WI38 (cell line): ENCODE results near the gene PAPPA.

Source experiments
- H3K4me3 ChIP-seq: 2 replicates; pipeline ENCODE4 v1.5.1; 2011; ENCODE audit warnings: low read depth, mild to moderate bottlenecking, control low read depth, low read length
- TF ChIP-seq, protein P1 (sequence below): IDR thresholded peaks from 2 replicates; pipeline ENCODE4 v1.5.1; 2012; ENCODE audit warnings: low read depth, mild to moderate bottlenecking, control low read depth, low read length

PAPPA gene

DNA sequence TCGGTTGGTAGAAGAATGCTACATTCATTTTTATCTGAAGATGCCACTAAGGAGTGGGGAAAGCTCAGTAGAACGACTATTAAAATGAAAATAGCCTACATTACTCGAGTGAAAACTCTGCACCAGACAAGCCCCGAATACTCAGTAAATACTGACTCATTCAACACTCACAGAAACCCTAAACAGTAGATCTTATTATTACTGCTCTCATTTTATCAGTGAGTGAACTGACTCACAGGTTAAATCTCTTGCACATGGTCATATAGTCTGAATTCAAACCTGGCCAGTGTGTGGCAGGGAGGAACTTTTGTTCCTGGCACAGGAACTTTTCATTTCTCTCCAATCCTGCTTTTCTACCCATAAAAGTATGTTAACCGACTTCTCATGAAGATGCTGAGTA is 9.6 kb upstream of the PAPPA start:
- H3K4me3 ChIP-seq = no peak overlapping the region
- TF ChIP-seq, protein P1, sequence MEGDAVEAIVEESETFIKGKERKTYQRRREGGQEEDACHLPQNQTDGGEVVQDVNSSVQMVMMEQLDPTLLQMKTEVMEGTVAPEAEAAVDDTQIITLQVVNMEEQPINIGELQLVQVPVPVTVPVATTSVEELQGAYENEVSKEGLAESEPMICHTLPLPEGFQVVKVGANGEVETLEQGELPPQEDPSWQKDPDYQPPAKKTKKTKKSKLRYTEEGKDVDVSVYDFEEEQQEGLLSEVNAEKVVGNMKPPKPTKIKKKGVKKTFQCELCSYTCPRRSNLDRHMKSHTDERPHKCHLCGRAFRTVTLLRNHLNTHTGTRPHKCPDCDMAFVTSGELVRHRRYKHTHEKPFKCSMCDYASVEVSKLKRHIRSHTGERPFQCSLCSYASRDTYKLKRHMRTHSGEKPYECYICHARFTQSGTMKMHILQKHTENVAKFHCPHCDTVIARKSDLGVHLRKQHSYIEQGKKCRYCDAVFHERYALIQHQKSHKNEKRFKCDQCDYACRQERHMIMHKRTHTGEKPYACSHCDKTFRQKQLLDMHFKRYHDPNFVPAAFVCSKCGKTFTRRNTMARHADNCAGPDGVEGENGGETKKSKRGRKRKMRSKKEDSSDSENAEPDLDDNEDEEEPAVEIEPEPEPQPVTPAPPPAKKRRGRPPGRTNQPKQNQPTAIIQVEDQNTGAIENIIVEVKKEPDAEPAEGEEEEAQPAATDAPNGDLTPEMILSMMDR = no peak

DNA sequence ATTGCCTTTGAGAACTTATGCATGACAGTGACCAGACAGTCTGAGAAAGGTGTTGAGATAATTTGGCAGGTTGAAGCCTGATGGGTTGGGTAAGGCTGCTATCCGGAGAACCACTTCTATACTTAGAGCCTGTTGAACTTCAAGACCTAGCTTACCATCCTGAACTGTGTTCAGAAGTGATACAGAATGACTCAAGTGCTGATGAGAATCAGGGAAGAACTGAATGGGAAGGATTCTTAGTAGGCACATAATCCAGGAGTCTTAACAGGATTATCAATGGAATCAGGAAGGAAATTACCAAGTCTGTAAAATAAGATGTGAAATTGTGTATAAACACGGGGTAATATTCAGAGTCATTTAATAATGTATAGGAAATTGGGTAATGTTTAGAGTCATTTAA is 9.0 kb upstream of the PAPPA start:
- TF ChIP-seq, protein P1 = no peak
- H3K4me3 ChIP-seq = no peak overlapping the region

DNA sequence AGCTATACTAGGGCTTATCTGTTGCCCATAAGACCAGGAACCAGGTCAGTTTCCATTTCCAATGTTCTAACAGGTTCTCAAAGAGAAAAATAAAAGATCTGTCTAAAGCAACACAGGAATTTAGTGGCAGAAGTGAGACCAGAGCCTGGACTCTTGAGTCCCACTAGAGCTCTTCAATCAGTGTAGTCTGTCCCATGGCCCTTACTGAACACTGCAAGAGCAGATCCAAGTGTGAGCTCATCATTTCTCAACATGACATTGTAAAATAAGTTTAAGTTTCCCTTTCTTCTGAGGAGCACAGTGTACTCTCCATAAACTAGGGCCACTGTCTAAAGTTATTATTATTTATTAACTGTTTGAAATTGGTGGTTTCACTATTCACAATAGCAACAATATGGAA is 8.6 kb upstream of the PAPPA start:
- TF ChIP-seq, protein P1 = no peak
- no peak overlapping the region for H3K4me3 ChIP-seq

DNA sequence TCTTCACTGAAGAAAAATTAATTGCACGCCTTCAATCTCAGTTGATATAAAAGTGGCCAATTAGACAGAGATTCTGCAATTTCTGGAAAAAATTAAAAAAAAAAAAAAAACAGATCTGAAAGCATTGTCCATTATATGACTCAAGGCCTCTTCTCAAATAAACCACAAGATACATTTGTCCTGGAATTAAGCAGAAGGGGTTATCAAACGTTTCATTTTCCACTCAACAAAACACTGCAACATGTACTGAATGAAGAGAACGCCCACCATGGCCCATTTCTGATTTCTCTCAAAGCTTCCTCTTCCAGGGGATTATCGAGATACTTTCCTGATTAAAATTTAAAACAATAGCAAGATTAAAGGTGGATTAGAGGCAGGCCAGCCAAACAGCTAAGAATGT is 5.8 kb upstream of the PAPPA start:
- TF ChIP-seq, protein P1 = no peak
- H3K4me3 ChIP-seq = no peak overlapping the region

DNA sequence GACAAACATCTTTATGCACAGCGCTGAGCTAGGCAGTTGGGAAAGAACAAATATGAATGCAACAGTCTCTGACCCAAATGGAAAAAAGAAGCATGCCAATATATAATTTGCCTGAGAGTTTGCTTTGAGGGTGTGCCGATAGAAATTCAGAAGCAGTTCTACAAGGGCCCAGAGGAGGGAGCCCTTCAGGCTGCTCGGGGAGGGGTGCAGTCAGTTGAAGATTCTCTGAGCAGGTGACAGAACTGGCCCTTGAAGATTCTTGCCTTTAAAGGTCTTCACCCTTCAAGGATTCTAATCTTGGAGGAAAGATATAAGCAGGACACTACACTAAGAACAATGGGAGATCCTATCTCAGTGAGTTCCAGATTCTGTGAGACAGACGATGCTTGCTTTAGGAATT is 3.7 kb upstream of the PAPPA start:
- TF ChIP-seq, protein P1 = peak; percentile 56

DNA sequence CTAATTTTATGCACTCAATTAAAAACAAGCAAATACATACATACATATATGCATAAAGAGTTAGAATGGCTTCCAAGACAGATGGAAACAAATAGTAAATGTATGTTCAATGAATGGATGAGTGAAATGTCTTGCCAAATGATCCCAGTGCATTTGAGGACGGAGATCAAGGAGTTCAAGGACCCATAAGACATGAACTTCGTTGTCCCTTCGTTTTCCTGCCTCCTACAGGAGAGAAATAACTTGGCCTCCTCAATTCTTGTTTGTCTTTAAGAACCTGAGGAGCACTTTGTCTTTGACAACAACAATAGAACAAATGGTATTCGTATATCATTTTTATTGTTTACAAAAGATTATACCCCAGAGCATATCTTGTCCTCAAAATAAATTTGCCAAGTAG is 2.4 kb upstream of the PAPPA start:
- H3K4me3 ChIP-seq = no peak overlapping the region
- TF ChIP-seq, protein P1 = no peak

More for the DNA sequence above, 3.7 kb upstream of the PAPPA start:
- H3K4me3 ChIP-seq = no peak overlapping the region

DNA sequence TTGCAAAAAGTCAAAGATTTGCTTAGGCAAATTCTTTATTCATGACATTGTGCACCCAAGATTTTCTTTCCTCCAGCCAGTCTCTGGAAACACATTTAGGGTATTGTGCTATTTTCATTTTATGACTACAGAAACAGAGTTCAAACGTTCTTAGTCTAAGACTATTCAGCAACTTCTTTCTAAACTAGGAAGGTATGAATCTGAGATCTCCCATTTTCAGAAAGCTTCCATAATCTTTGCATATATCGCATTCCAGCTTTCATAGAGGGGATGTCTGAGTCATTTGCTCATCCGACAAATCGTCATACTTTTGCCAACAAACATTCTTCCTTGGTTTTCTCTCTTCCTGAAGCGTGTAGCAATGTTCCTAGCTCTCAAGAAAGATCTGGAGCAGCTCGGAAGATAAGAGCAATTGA is 1.6 kb upstream of the PAPPA start:
- TF ChIP-seq, protein P1 = no peak

More for the DNA sequence above, 1.6 kb upstream of the PAPPA start:
- H3K4me3 ChIP-seq = peak overlapping the region; percentile 62; the same call in 1 of the 2 replicates
